HepG2 (cell line): ENCODE measurements around the gene ARHGAP21. TPM values are rescaled to one million over a fixed set of nuclear protein-coding genes. Genes with fewer than 3 reads are reported as not detected.

Source experiments
- ATAC-seq: fragments of 200-7000 bp; cut with Tn5 transposase; 3 replicates; pipeline ENCODE4 v1.9.1; 2020; ENCODE audit warnings: mild to moderate bottlenecking, moderate library complexity
- BruUV-seq: library from RNA; stranded (reverse); fragments of 400-500 nt; replicated peaks from 2 replicates; lab custom pipeline; 2021; lab: Mats Ljungman, UMichigan
- CTCF ChIA-PET: fragments of 300-600 bp; formaldehyde crosslinking; extraction: SDS; loops from one replicate; lab custom pipeline; 2021; ENCODE audit warnings: low total read pairs, inconsistent platforms, low intra/inter-chr PET ratio; lab: Yijun Ruan, JAX
- POLR2A ChIA-PET: fragments of 350-600 bp; sonication (Branson Sonifier 250); formaldehyde crosslinking; loops from one replicate; lab custom pipeline; 2020; ENCODE audit warnings: antibody characterized with exemption, inconsistent platforms; lab: Yijun Ruan, JAX
- DNase-seq: peaks from one replicate; pipeline ENCODE4 v3.0.0-alpha.2; 2015; ENCODE audit warnings: low spot score
- FAIRE-seq: peaks from 3 replicates; lab custom pipeline; 2011; peaks lifted over from hg19 to GRCh38; lab: Jason Lieb, UNC
- H2AFZ ChIP-seq: one replicate; pipeline ENCODE4 v1.6.1; 2011; ENCODE audit warnings: low read length, inconsistent platforms
- H3K27ac ChIP-seq: fragments of 300-600 bp; 3 replicates; pipeline ENCODE4 v1.8.0; 2011; ENCODE audit warnings: mixed run types, mild to moderate bottlenecking, mixed read lengths, low read length, inconsistent platforms; ENCODE audit not compliant: insufficient read depth; ENCODE audit errors: extremely low read length
- H3K27me3 ChIP-seq, 2 experiments: fragments of 200-600 bp in 1 of 2; 2 replicates in 1 of 2; 3 replicates in 1 of 2; pipeline versions ENCODE4 v1.6.0 to v1.8.0; 2011; ENCODE audit warnings: low read length in 2 of 2, mild to moderate bottlenecking in 2 of 2, moderate library complexity in 2 of 2, inconsistent platforms in 1 of 2; ENCODE audit not compliant: insufficient read depth in 2 of 2, control insufficient read depth in 1 of 2
- H3K36me3 ChIP-seq, 2 experiments: fragments of 200-600 bp in 1 of 2; replicated peaks in 1 of 2; 2 replicates in 1 of 2; 3 replicates in 1 of 2; pipeline versions ENCODE4 v1.5.1 to v1.8.0; 2011; ENCODE audit warnings: low read length in 2 of 2, inconsistent platforms in 1 of 2; ENCODE audit not compliant: insufficient read depth in 2 of 2, control insufficient read depth in 1 of 2
- H3K4me1 ChIP-seq: 2 replicates; pipeline ENCODE4 v1.5.1; 2012; ENCODE audit warnings: low read length, inconsistent platforms; ENCODE audit not compliant: insufficient read depth
- H3K4me2 ChIP-seq: 2 replicates; pipeline ENCODE4 v1.6.0; 2011; ENCODE audit warnings: low read depth, low read length, inconsistent platforms
- H3K4me3 ChIP-seq, 3 experiments: fragments of 200-600 bp in 1 of 3; sonication (generic), shearing (Covaris generic) in 1 of 3; replicated peaks in 1 of 3; 2 replicates each; pipeline ENCODE4 v1.5.1; 2011 to 2016; ENCODE audit warnings: low read length in 3 of 3, inconsistent platforms in 2 of 3, low read depth in 2 of 3, mild to moderate bottlenecking in 2 of 3, control low read depth in 1 of 3, mixed read lengths in 1 of 3; ENCODE audit not compliant: insufficient read depth in 1 of 3
- H3K79me2 ChIP-seq: one replicate; pipeline ENCODE4 v1.6.1; 2011; ENCODE audit warnings: low read length, inconsistent platforms; ENCODE audit not compliant: insufficient read depth
- H3K9ac ChIP-seq: 2 replicates; pipeline ENCODE4 v1.6.0; 2011; ENCODE audit warnings: mild to moderate bottlenecking, low read depth, low read length, inconsistent platforms; ENCODE audit not compliant: insufficient read depth
- H3K9me3 ChIP-seq: 2 replicates; pipeline ENCODE4 v1.5.1; 2012; ENCODE audit warnings: mild to moderate bottlenecking, low read length
- H4K20me1 ChIP-seq: 2 replicates; pipeline ENCODE4 v1.6.0; 2011; ENCODE audit warnings: inconsistent platforms, mild to moderate bottlenecking, low read length, moderate library complexity; ENCODE audit not compliant: insufficient read depth
- ARHGAP35 ChIP-seq: sonication (generic); formaldehyde crosslinking; IDR thresholded peaks from 2 replicates; pipeline ENCODE4 v1.9.0; 2022; ENCODE audit warnings: mild to moderate bottlenecking, inconsistent platforms, moderate library complexity, missing genetic modification reagents, borderline replicate concordance
- BCLAF1 ChIP-seq: fragments of 450-650 bp; IDR thresholded peaks from 2 replicates; pipeline ENCODE4 v1.6.1; 2017; ENCODE audit warnings: mild to moderate bottlenecking
- KLF12 ChIP-seq: sonication (generic); formaldehyde crosslinking; IDR thresholded peaks from 2 replicates; pipeline ENCODE4 v1.4.0; 2020; ENCODE audit warnings: missing genetic modification reagents, borderline replicate concordance
- KLF15 ChIP-seq: sonication (generic); formaldehyde crosslinking; IDR thresholded peaks from 2 replicates; pipeline ENCODE4 v1.8.1; 2023; ENCODE audit warnings: borderline replicate concordance, mild to moderate bottlenecking, inconsistent platforms, missing genetic modification reagents, mixed read lengths
- PRDM10 ChIP-seq: sonication (generic); formaldehyde crosslinking; IDR thresholded peaks from 2 replicates; pipeline ENCODE4 v1.4.0; 2020; ENCODE audit warnings: low read depth, missing genetic modification reagents
- ZBTB42 ChIP-seq: sonication (generic); formaldehyde crosslinking; IDR thresholded peaks from 2 replicates; pipeline ENCODE4 v1.5.0; 2020; ENCODE audit warnings: mild to moderate bottlenecking, missing genetic modification reagents
- ZNF878 ChIP-seq: sonication (generic); formaldehyde crosslinking; IDR thresholded peaks from 2 replicates; pipeline ENCODE4 v1.8.1; 2023; ENCODE audit warnings: mild to moderate bottlenecking, missing genetic modification reagents, moderate library complexity
- WGBS: methylation state at CpG from one replicate; pipeline ENCODE4 v1.1.6; 2017; ENCODE audit warnings: low lambda C conversion rate; 5-methylcytosine and 5-hydroxymethylcytosine counted together
- in situ Hi-C: cut with HindIII; loops from 2 replicates; pipeline ENCODE4 v1.10.0; 2017; ENCODE audit warnings: low pct_unique_long_range_greater_than_20kb; ENCODE audit not compliant: extremely low pct_ligation_motif_present
- intact Hi-C: fragments of 100-400 bp; cut with micrococcal nuclease; formaldehyde crosslinking; loops from one replicate; pipeline ENCODE4 v1.10.0; 2022; ENCODE audit not compliant: unreplicated experiment
- polyA plus RNA-seq, 8 experiments: library from polyadenylated mRNA; depleted of rRNA in 3 of 8; stranded (reverse) in 7 of 8; unstranded in 1 of 8; fragments of >200 nt; fragmentation: Illumina TruSeq in 4 of 8; extraction: Trizol in 4 of 8; gene quantifications; 2 replicates each; pipeline versions ENCODE4 v1.2.1 to v1.2.3, GENCODE V29; 2011 to 2016; ENCODE audit warnings: low read depth in 4 of 8, missing spikeins in 1 of 8, mixed read lengths in 1 of 8; ENCODE audit not compliant: insufficient read depth in 1 of 8
- total RNA-seq, 5 experiments: library from RNA; depleted of rRNA; stranded (reverse); fragments of >200 nt; fragmentation: Illumina TruSeq; extraction: Trizol; gene quantifications; 2 replicates each; pipeline ENCODE4 v1.2.3, GENCODE V29; 2016; ENCODE audit warnings: low read depth in 1 of 5

The ARHGAP21 gene
- total and polyA plus RNA-seq, 2 of the 13 experiments (the other 11 are each of a cell fraction or from before 2014, with no cell fraction given): 23.9 to 26.6 TPM

GRCh38 chr10:24603333-24603732 lies 120.4 kb downstream of the ARHGAP21 start:
- Histone ChIP-seq H4K20me1 (no peaks in the 10 kb centered on the region), H3K4me3 (no peak overlapping the region), H3K9me3 (no peaks in the 10 kb centered on the region), H3K27ac (no peak overlapping the region), H3K4me1 (no peaks in the 10 kb centered on the region), H3K36me3 (peaks cover 7 to 47% of the 10 kb centered on the region in 2 experiments), H3K4me2 (no peak overlapping the region), H3K27me3 (no peaks in the 10 kb centered on the region), H2AFZ (no peak overlapping the region), H3K79me2 (no peaks in the 10 kb centered on the region), H3K9ac (no peak overlapping the region)
- BruUV-seq: no TSS peak
- ChIA-PET POLR2A (interaction anchor here (0.6 kb wide), 1 partner anchor 333 kb away, joined by 3 read pairs; no protein-coding TSS in a partner anchor), CTCF (no interaction called here)
- no peak for TF ChIP-seq KLF12
- TF ChIP-seq ARHGAP35 (CRISPR knock-in tag): no peak
- no peak for TF ChIP-seq ZNF878 (CRISPR knock-in tag)
- TF ChIP-seq KLF15: no peak
- TF ChIP-seq PRDM10 (CRISPR knock-in tag): no peak
- TF ChIP-seq ZBTB42 (CRISPR knock-in tag): no peak
- no peak for TF ChIP-seq BCLAF1
- WGBS: 95% methylated on average over 2 of the region's 2 CpGs
- no peak for DNase-seq
- intact Hi-C loops (no loop called here), in situ Hi-C loops (no loop called here)
- FAIRE-seq: no peak
- ATAC-seq: no peak
